NCI-H146 treated with DMSO at 0.1 percent for 48 hours (cell line): ENCODE results near the gene PRELP.
"Not testable (repeated sequence)": the region's sequence is repeated elsewhere in the genome, so short reads cannot be mapped to it uniquely, and the experiment has no call there.

Experiments used
- DNase-seq: peaks from one replicate; lab custom pipeline; 2025; ENCODE audit not compliant: unreplicated experiment; lab: John Stamatoyannopoulos, UW

The PRELP gene

DNA sequence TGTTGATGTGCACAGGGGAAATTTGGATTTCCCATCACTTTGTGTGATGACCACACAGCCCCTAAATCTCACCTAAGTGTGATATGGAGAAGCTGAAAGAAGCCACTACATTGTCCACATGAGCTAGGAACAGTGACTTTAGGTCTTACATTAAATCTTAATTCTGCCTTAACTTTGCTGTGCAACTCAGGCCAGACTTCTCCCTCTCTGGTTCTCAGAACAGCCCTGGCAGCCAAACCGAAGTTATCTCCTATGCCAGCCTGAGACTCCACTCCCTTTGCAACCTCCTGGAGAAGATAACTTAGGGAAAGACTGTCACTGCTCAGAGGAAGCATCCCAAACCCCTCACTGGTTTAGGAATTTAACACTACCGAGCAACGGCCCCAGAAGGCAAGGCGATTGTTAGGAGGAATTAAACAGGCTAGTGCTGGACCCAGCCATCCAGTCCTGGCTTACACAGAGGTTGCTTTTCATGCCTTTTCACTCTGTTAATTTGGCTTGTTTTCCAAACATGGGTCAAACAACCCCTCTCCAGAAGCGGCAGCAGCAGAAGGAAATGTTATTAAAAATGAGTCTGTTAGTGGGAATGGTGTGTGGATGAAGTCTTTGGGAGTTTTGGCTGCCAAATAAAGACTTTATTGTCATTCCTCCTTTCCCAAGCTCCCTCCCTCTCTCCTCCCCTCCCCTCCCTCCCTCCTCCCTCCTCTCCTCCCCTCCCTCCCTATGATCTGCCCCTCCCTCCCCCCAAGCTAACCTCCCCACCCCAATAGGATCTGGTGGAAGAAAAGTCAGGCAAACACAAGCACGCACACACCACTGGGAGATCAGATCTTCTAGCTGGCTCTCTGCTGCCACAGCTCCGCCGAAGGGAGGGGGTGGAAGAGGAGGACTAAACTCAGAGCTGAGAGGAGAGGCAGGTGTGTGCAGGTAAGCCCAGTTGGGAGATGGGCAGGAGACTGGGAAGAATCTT is at the start of gene PRELP:
TSS of gene PRELP (plus strand) at position 795 of the 970 bp plus-strand sequence. CDS start 7,379 bp downstream, outside the sequence.
- peak; percentile 60 for DNase-seq

- no peak for DNase-seq
Observed at GRCh38 chr1:203426366-203426765, 49.2 kb upstream of the PRELP start.

GRCh38 chr1:203426870-203427269 is 48.7 kb upstream of the PRELP start:
- DNase-seq: peak; percentile 57

- no peak for DNase-seq
Observed at GRCh38 chr1:203427451-203427850, 48.2 kb upstream of the PRELP start.

- DNase-seq: peak; percentile 50
Observed at GRCh38 chr1:203428981-203429599, 46.5 kb upstream of the PRELP start.

DNA sequence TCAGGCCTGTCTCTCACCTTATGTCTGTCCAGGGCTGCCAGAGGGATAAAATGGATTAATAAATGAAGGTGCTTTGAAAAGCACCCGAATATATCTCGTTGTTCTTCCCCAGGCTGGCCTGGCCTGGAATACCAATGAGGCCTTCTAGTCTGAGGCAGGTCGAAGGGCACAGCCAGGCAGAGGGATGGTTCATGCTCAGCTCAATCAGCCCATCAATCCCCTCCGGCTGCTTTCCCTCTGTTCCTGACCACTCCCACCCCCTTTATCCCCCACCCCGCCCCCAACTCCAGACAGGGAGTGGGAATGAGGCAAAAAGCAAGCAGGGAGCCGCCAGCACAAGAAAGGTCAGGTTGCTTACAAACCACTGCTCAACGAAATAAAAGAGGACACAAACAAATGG is 40.0 kb upstream of the PRELP start:
- DNase-seq: no peak

DNA sequence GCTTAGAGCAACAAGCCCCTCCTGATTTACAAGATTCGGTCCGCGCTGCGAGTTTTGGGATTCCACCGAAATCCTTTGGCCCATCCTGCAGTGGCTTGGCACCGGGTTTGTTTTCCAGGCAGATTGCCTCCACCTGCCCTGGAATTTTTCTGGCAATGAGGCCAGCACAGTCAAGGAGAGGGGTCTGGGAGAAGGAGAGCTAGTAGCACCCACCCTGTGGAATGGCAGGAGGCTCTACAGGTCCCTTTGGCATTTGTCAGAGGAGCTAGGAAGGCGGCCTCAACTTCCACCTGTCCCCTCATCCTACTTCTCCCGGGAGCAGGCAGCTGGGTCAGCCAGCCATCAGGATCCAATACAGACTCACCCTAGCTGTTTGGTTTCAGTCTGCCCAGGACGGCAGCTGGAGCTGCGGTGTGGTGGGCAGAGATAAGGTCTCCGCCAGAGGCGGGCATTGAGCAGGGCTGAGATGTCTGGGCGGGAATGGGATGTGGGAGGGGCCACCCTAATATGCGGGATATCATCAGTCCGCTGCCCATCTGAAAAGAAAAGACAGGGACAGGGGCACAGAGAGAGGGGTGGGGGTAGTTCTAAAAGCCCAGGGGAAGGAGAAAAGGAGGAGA is 37.8 kb upstream of the PRELP start:
- DNase-seq: no peak

GRCh38 chr1:203439131-203439730 is 36.4 kb upstream of the PRELP start:
- DNase-seq: no peak

DNA sequence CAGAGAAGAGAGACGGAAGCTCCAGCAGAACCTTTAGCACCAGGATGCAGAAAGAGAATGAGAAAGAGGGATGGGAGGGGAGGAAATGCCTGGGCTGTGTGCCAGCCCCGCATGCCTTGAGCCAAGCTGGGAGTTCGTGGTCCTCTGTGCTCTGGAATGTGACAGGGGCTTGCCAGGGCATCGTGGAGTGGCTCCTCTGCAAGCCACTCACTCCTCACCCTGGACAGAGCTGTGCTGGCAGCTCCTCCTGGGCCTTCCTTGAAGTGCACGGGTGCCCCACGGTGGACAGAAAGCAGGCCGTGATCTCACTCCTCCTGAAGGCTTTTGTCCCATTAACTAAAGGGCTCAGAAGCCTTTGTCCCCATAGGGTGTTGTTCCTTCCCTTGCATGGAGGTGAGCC is 34.8 kb upstream of the PRELP start:
- no peak for DNase-seq

GRCh38 chr1:203441766-203442165 is 33.8 kb upstream of the PRELP start:
- no peak for DNase-seq

DNA sequence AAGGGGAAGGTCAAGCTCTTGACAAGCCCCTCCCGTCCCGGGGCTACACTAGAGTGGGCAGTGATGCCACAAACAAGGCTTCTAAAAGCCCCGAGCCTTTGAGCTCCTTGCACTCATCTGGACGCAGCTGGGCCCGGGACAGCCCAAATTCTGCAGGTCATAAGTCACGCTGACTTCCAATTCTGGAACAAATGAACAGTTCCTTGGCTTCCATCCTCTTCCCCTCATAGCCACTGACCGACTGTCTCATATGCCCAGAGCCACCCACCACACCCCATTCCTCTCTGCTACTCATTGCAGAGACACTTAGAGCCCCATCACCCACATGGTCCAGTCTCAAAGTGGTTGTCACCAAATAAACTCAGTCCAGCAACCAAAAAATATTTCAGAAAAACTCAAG is 32.8 kb upstream of the PRELP start:
- no peak for DNase-seq

DNA sequence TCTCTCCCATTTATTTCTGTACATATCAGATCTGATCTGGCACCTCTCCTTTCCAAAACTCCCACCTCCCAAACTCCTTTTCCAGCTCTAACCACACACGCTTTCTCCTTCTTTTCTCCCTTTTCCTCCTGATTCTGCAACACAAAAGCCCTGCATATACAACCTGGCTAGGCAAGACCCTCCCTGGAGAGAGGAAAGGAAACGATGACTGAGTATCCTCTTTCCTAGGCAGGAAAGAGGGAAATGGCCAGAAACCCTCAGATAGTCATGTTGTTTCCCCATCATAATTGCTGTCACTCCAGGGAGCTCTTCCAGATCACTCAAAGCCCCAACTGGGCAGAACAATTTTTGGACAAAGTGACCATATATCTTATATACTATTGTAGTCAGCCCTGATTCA is 32.3 kb upstream of the PRELP start:
- no peak for DNase-seq

DNA sequence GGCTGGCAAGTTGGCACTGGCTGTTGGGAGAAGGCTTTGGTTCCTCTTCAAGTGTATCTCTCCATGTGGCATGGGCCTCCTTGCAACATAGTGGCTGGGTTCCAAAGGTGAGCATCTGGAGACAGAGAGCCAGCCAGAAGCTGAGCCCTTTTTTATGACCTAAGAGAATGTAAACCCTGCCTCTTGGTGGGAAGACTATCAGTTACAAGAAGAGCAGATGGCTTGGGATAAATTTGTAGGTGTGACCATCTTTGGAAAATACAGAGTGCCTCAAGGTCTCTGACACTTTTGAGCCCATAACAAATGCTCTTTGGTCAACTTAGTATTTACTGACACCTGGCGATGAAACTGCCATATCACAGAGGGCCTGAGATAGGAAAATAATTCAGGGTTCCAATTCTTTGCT is 31.4 kb upstream of the PRELP start:
- no peak for DNase-seq

DNA sequence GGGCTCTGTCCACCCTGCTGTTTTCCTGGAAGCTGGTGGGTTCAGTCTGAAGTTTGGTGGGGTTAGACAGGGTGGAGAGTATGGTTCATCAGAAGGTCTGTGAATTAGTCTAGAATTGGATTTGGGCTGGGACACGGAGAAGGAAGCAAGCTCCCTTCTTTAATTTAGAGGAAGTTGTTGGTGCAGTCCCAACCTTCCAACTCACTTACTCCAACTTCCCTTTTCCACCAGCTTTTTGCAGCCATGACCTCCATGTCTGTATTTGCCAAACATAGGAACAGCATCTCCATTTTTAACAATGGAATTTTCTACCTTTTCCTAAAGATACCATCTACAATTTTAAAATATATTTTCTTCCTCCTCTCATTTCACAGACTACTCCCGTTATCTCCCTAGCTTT is 28.5 kb upstream of the PRELP start:
- no peak for DNase-seq

DNA sequence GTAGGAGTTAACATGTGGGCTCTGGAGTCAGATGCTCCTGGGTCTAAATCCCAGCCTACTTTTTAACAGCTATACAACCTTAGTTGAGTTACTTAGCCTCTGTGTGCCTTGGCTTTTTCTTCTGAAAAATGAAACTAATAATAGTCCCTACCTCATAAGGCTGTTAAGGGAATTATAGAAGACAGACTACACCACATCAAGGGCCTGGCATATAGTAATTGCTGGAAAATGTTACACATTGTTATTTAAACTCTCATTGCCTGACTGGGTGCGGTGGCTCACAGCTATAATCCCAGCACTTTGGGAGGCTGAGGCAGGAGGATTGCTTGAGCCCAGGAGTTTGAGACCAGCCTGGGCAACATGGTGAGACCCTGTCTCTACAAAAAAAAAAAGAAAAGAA is 28.0 kb upstream of the PRELP start:
- not testable (repeated sequence) for DNase-seq

DNA sequence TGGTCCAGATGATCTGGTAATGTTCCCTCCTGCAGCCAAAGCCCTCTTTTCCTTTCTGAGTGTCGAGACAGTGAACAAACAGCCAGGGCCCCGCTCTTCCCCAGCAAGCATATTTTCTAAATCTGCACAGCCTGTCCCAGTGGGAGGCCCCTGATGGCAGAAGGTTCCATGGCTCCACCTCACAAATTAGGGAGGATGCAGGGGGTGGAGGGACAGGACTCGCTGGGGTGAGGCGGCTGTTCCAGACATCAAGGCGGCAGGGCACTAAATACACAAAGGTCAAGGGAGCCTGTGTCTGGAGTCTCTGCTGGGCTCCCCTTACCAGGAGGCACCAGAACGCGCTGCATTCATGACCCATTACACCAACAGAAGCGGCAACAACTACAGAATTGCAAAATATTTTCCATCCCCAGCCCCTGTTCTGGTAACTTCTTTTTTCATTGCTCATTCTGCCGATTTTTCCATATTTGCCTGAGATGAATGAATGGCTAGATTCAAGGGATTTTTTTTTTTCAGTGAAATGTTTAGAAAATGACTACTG is 27.0 kb upstream of the PRELP start:
- DNase-seq: peak; percentile 41

GRCh38 chr1:203450001-203450400 is 25.6 kb upstream of the PRELP start:
- DNase-seq: no peak

DNA sequence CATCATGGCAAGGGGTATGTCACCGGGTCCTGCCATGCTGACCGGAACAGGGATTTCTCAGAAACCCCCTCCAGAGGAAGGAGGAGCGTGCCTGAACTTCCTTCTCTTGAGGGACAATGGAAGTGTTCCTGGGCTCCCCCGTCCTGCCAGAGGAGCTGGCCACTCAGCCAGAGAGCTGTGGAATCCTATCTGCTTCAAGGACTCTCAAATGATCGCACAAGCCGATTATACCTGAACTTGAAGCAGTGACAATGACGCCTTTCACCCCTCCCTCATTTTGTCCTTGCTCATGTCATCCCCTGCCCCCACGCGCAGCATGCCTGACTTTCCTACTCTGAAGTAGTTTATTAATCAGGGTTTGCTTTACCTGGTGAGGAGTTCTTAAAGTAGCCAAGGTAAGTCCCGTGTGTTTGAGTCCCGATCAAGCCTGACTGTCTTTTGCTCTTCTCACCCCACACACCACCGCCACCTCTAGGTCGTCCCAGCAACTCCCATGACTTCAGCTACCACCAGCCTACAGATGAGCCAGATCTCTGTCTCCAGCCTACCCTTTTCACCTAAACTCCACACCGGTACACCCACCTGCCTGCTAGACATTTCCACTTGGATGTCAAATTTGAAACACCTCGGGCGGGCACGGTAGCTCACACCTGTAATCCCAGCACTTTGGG is 25.0 kb upstream of the PRELP start:
- DNase-seq: no peak

- no peak for DNase-seq
Observed at GRCh38 chr1:203451836-203452784, 23.5 kb upstream of the PRELP start.

- no peak for DNase-seq
Observed at GRCh38 chr1:203453016-203453415, 22.6 kb upstream of the PRELP start.
